NCI-H748 (cell line): ENCODE results near the gene HEPN1.
A peak's percentile ranks its signal among the peaks of the same experiment; 100 is the strongest.

Source experiments
- DNase-seq: peaks from one replicate; lab custom pipeline; 2025; ENCODE audit not compliant: unreplicated experiment; lab: John Stamatoyannopoulos, UW

Gene HEPN1

DNA sequence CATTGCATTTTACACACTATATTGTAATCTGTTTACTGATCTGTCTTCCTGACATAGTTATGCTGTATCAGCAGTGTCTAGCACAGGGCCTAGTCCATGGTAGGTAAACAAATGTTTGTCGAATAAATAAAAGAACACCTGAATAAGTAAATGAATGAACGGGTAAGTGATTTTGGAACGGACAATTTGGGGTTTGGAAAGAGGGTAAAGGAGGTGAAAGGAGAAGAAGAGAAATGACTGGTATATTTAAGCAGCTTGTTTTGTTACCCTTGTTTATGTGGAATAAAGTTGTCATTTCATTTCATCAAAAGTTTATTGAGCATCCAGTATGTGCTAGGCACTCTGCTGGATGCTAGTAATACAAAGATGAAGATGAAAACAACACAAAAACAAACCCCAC lies at the start of gene HEPN1:
Gene HEPN1 (plus strand): TSS at position 301 of the 400 bp plus-strand sequence.
- DNase-seq = no peak

- no peak for DNase-seq
Measured at GRCh38 chr11:124869331-124869730, 49.7 kb upstream of the HEPN1 start.

GRCh38 chr11:124869856-124870387 lies 49.1 kb upstream of the HEPN1 start:
- no peak for DNase-seq

GRCh38 chr11:124870430-124870829 lies 48.6 kb upstream of the HEPN1 start:
- DNase-seq = no peak

DNA sequence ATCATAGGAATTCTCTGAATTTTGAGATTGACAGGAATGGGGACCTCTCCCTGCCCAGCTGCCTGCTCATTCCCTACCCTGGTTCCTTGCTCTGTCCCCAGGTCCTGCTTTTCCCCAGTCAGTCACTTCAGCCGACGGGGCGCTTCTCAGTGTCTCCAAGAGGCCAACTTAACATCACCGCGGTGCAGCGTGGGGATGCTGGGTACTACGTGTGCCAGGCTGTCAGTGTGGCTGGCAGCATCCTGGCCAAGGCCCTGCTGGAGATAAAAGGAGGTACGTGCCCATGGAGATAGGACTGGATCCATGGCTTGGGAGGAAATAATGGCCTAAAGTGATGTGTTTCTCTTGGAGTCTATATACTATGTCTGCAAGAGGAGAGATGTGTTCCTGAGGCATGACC lies 46.8 kb upstream of the HEPN1 start:
- DNase-seq = no peak

DNA sequence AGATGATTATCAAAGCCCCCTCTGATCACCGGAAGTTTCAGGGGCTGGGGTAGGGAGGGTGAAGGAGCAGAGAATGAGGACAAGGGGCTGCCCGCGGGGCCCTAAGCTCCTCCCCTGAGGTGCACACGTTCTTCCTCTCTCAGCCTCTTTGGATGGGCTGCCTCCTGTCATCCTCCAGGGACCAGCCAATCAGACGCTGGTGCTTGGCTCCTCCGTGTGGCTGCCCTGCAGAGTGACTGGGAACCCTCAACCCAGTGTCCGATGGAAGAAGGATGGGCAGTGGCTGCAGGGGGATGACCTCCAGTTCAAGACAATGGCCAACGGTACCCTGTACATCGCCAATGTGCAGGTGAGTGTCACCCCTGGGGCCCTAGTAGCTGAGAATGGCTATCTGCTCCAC lies 46.3 kb upstream of the HEPN1 start:
- DNase-seq = no peak

- DNase-seq = no peak
Measured at GRCh38 chr11:124873951-124874350, 45.1 kb upstream of the HEPN1 start.

GRCh38 chr11:124874571-124875255 lies 44.3 kb upstream of the HEPN1 start:
- DNase-seq = no peak

- no peak for DNase-seq
Measured at GRCh38 chr11:124875401-124875800, 43.6 kb upstream of the HEPN1 start.

DNA sequence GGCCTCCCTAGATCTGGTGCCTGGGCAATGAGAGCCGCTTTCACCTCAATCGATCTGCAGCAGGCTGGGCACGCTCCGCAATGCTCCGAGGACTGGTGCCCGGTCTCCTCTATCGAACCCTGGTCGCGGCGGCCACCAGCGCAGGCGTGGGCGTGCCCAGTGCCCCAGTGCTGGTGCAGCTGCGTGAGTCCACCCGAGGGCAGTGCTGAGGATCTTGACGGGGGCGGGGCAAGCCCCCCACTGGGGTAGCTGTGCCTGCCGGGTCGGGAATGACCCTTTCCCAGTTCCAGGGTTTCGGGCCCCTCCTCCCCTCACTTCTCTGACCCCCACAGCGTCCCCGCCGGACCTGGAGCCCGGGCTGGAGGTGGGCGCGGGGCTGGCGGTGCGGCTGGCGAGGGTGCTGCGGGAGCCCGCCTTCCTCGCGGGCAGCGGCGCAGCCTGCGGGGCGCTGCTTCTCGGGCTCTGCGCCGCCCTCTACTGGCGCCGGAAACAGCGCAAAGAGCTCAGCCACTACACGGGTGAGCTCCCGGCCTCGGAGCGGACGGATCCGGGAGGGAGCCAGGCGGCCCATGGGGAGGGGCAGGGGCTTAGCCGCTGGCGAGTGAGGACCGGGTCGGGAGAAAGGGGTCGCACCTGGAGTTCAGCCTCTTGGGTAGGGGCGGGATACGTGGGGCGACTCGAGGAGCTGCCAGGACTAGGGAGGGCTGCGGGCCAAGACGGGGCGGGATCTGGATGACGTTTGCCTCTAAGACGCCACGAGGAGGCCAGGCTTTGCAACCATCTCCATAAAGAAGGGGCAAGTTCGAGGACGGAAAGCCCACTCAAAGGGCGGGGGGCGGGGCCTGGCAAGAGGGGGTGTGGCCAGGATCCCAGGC lies 42.9 kb upstream of the HEPN1 start:
- DNase-seq = peak; percentile 80

DNA sequence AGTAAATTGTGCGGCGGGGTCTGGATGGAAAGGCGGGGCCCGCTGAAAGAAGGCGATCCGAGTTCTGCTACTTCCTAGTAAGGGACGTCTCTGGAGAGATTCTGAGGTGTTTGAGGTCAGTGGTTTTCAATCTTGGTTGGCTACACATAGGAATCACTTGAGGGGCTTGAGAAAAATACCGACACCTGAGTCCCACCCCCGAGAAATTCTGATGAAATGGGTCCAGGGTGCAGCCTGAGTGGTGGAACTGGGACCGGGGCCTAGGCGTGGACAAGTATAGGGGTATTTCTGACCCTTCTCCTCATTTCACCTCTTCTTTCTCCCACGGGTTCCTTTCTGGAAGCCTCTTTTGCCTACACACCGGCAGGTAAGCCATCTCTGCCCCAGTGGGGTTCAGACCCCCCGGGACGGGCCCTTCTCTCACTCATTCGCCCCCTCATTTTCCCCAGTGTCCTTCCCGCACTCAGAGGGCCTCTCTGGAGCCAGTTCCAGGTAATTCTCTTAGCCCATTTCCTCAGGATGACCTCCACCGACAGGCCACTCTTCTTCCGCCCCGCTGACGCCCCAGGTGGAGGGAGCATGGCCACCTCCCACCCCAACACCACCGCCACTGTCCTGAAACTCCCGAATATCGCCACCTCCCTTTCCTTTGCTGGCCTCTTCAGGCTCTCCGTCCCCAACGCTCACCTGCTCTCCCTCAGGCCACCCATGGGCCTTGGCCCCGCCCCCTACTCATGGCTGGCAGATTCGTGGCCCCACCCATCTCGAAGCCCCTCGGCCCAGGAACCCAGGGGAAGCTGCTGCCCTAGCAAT lies 42.0 kb upstream of the HEPN1 start:
- no peak for DNase-seq

GRCh38 chr11:124877631-124877909 lies 41.5 kb upstream of the HEPN1 start:
- DNase-seq = no peak

GRCh38 chr11:124877910-124878758 lies 40.9 kb upstream of the HEPN1 start:
- no peak for DNase-seq

DNA sequence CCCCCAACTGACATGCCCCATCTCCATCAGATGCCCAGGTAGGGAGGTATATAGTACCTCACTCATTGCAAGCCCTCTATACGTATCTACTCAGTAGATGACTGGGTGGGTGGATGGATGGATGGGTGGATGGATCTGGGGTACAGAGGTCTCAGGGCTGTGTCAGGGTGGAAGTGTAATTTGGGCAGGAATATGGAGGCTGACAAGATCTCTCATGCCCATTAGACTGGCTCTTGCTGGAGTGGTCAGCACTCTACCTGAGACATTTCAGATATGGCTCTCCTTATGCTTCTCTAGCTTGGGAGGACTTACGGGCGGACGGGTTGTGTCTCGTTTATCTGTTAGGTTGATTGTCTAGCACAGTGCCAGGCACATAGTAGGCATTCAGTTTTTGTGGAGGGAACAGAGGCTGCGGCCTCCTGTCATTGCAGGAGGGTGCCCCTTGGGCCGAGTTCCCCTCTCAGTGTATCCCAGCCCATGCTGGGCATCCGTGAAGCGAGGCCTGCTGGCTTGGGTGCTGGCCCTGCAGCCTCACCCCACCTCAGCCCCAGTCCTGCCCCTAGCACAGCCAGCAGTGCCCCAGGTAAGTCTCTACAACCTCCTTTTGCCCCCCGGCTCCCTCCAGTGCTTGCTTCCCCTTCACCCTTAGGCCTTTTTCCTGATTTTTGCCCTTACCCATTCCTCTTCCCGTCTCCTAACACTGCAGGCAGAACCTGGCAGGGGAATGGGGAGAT lies 40.1 kb upstream of the HEPN1 start:
- DNase-seq = no peak

GRCh38 chr11:124879493-124880289 lies 39.4 kb upstream of the HEPN1 start:
- DNase-seq = no peak

DNA sequence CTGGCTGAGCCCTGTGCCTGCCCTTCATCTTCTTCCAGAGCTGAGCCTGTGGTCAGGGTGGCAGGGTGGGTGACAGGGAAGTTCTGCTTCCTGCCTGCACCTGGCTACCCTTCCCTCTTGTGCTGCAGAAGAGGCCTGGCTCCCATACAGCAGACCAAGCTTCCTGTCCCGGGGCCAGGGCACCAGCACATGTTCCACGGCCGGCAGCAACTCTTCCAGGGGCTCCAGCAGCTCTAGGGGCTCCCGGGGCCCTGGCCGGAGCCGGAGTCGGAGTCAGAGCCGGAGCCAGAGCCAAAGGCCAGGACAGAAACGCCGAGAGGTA lies 38.8 kb upstream of the HEPN1 start:
- DNase-seq = no peak

- DNase-seq = no peak
Measured at GRCh38 chr11:124880958-124881357, 38.1 kb upstream of the HEPN1 start.

GRCh38 chr11:124882339-124883071 lies 36.5 kb upstream of the HEPN1 start:
- no peak for DNase-seq

DNA sequence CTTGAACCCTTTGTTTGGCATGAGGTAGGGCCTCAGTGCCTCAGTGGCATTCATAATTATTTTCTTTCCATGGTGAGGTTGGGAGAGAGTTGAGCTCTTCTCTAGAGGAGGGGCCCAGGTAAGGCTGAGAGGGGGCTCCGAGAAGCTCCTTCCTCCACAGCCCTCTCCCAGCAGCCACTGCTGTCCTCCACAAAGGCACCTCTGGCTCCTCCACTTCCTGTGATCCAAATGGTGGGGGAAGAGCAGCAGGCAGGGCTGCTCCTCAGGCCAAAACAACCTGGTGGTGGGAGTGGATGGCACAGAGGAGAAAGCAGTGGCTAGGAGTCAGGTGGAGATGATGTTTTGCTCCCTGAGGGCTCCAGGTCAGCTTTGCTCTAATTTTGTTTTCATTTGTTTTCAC lies 34.7 kb upstream of the HEPN1 start:
- no peak for DNase-seq
